Smooth muscle cell (in vitro differentiated cells): Measurements from ENCODE around the gene ALDH7A1. TPM values are rescaled to one million over a fixed set of nuclear protein-coding genes. Genes with fewer than 3 reads are reported as not detected.

Experiments
- DNase-seq: peaks from one replicate; lab custom pipeline; 2025; ENCODE audit not compliant: unreplicated experiment; lab: John Stamatoyannopoulos, UW
- H2AFZ ChIP-seq: fragments of 200-600 bp; sonication (generic); 2 replicates; pipeline ENCODE4 v1.6.0; 2016; ENCODE audit warnings: antibody characterized with exemption, low read depth, mild to moderate bottlenecking
- H3F3A ChIP-seq: fragments of 200-600 bp; sonication (generic); 2 replicates; pipeline ENCODE4 v1.6.0; 2017; ENCODE audit warnings: antibody characterized with exemption, low read depth
- H3K27ac ChIP-seq: fragments of 200-600 bp; sonication (generic); 2 replicates; pipeline ENCODE4 v1.5.1; 2016; ENCODE audit warnings: low read depth, mild to moderate bottlenecking
- H3K27me3 ChIP-seq: fragments of 200-600 bp; sonication (generic); 2 replicates; pipeline ENCODE4 v1.6.1; 2016; ENCODE audit warnings: low read depth, mild to moderate bottlenecking
- H3K36me3 ChIP-seq: fragments of 200-600 bp; sonication (generic); 2 replicates; pipeline ENCODE4 v1.5.1; 2016; ENCODE audit warnings: low read depth
- H3K4me1 ChIP-seq: fragments of 200-600 bp; sonication (generic); 2 replicates; pipeline ENCODE4 v1.5.1; 2016; ENCODE audit warnings: low read depth
- H3K4me2 ChIP-seq: fragments of 200-600 bp; sonication (generic); 2 replicates; pipeline ENCODE4 v1.6.0; 2016; ENCODE audit warnings: mild to moderate bottlenecking
- H3K4me3 ChIP-seq: fragments of 200-600 bp; sonication (generic); 2 replicates; pipeline ENCODE4 v1.5.1; 2016; ENCODE audit warnings: mild to moderate bottlenecking
- H3K79me2 ChIP-seq: fragments of 200-600 bp; sonication (generic); 2 replicates; pipeline ENCODE4 v1.6.0; 2016; ENCODE audit warnings: low read depth, mild to moderate bottlenecking
- H3K9ac ChIP-seq: fragments of 200-600 bp; sonication (generic); 2 replicates; pipeline ENCODE4 v1.6.0; 2016; ENCODE audit warnings: low read depth
- H3K9me3 ChIP-seq: fragments of 200-600 bp; sonication (generic); replicated peaks from 2 replicates; pipeline ENCODE4 v1.5.1; 2016; ENCODE audit warnings: low read depth
- H4K20me1 ChIP-seq: fragments of 200-600 bp; sonication (generic); 2 replicates; pipeline ENCODE4 v1.6.0; 2016; ENCODE audit warnings: low read depth
- WGBS: methylation state at CpG from one replicate; pipeline ENCODE4 v1.1.7; 2016; ENCODE audit warnings: low lambda C conversion rate; 5-methylcytosine and 5-hydroxymethylcytosine counted together
- polyA plus RNA-seq: library from polyadenylated mRNA; unstranded; fragments of >200 nt; fragmentation: Nextera tagmentation; extraction: Ambion mirVana; gene quantifications from 2 replicates; pipeline ENCODE4 v1.2.1, GENCODE V29; 2016
- total RNA-seq: library from RNA; depleted of rRNA; stranded (reverse); fragments of >200 nt; gene quantifications from 2 replicates; pipeline ENCODE4 v1.2.3, GENCODE V29; 2014
- TF ChIP-seq, protein P1 (sequence below): fragments of 200-600 bp; sonication (generic); IDR thresholded peaks from 2 replicates; pipeline ENCODE4 v1.5.1; 2017; ENCODE audit warnings: borderline replicate concordance, mild to moderate bottlenecking, antibody characterized with exemption; ENCODE audit not compliant: insufficient read depth, poor library complexity, severe bottlenecking

ALDH7A1 gene
- total and polyA plus RNA-seq, 2 experiments from 2014 or later = 26.5 to 55.3 TPM

- no peaks in the 10 kb centered on the region for H3K27me3 ChIP-seq
- H4K20me1 ChIP-seq = no peaks in the 10 kb centered on the region
- TF ChIP-seq, protein P1, sequence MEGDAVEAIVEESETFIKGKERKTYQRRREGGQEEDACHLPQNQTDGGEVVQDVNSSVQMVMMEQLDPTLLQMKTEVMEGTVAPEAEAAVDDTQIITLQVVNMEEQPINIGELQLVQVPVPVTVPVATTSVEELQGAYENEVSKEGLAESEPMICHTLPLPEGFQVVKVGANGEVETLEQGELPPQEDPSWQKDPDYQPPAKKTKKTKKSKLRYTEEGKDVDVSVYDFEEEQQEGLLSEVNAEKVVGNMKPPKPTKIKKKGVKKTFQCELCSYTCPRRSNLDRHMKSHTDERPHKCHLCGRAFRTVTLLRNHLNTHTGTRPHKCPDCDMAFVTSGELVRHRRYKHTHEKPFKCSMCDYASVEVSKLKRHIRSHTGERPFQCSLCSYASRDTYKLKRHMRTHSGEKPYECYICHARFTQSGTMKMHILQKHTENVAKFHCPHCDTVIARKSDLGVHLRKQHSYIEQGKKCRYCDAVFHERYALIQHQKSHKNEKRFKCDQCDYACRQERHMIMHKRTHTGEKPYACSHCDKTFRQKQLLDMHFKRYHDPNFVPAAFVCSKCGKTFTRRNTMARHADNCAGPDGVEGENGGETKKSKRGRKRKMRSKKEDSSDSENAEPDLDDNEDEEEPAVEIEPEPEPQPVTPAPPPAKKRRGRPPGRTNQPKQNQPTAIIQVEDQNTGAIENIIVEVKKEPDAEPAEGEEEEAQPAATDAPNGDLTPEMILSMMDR = no peak
- no peaks in the 10 kb centered on the region for H3K4me1 ChIP-seq
- no peaks in the 10 kb centered on the region for H3K9me3 ChIP-seq
- no peaks in the 10 kb centered on the region for H3F3A ChIP-seq
- peaks cover 29% of the 10 kb centered on the region for H3K36me3 ChIP-seq
- 95% methylated on average over 2 of the region's 2 CpGs for WGBS
- no peaks in the 10 kb centered on the region for H3K79me2 ChIP-seq
- no peak overlapping the region for H2AFZ ChIP-seq
- no peak overlapping the region for H3K4me2 ChIP-seq
- H3K4me3 ChIP-seq = no peak overlapping the region
- DNase-seq = no peak
- no peak overlapping the region for H3K27ac ChIP-seq
- no peak overlapping the region for H3K9ac ChIP-seq
Observed at GRCh38 chr5:126579716-126580115, 15.3 kb downstream of the ALDH7A1 start.

- Histone ChIP-seq H3K79me2 (no peaks in the 10 kb centered on the region), H3K27ac (no peak overlapping the region), H3F3A (no peaks in the 10 kb centered on the region), H2AFZ (no peak overlapping the region), H3K9ac (no peak overlapping the region), H3K4me1 (no peaks in the 10 kb centered on the region), H3K9me3 (no peaks in the 10 kb centered on the region), H3K36me3 (peaks cover 21% of the 10 kb centered on the region), H3K4me3 (no peak overlapping the region), H4K20me1 (no peaks in the 10 kb centered on the region), H3K27me3 (no peaks in the 10 kb centered on the region), H3K4me2 (no peak overlapping the region)
- 93% methylated on average over 5 of the region's 5 CpGs for WGBS
- TF ChIP-seq, protein P1 = no peak
- no peak for DNase-seq
Observed at GRCh38 chr5:126577415-126577814, 17.6 kb downstream of the ALDH7A1 start.

GRCh38 chr5:126576974-126577373 lies 18.0 kb downstream of the ALDH7A1 start:
- no peak overlapping the region for H3K4me3 ChIP-seq
- no peak overlapping the region for H3K9ac ChIP-seq
- H3K4me2 ChIP-seq = no peak overlapping the region
- H3K27ac ChIP-seq = no peak overlapping the region
- TF ChIP-seq, protein P1 = no peak
- H3K9me3 ChIP-seq = no peaks in the 10 kb centered on the region
- H3K79me2 ChIP-seq = no peaks in the 10 kb centered on the region
- WGBS = over 99% methylated on average over 5 of the region's 5 CpGs
- no peaks in the 10 kb centered on the region for H3F3A ChIP-seq
- no peaks in the 10 kb centered on the region for H3K27me3 ChIP-seq
- peaks cover 18% of the 10 kb centered on the region for H3K36me3 ChIP-seq
- no peak for DNase-seq
- no peaks in the 10 kb centered on the region for H3K4me1 ChIP-seq
- H2AFZ ChIP-seq = no peak overlapping the region
- no peaks in the 10 kb centered on the region for H4K20me1 ChIP-seq

DNA sequence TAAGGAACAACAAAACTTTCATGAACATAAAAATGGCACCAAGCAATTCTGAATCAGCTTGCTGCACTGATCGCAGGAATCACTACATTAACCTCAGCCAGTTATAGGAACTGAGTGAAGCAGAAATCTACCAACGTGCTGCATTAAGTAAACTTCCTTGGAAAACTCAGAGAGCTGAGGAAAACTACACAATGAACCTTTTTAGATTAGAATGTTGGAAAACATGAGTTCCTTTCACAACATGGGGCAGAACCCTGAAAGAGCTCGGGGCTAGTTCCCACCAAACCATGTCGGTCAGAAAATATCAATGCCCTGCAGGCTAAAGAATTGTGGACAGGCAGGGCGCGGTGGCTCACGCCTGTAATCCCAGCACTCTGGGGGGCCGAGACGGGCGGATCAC lies 19.4 kb downstream of the ALDH7A1 start:
- WGBS = 95% methylated on average over 10 of the region's 10 CpGs
- H3K4me1 ChIP-seq = no peaks in the 10 kb centered on the region
- no peak overlapping the region for H3K9ac ChIP-seq
- H3K4me2 ChIP-seq = no peak overlapping the region
- no peaks in the 10 kb centered on the region for H3K27me3 ChIP-seq
- TF ChIP-seq, protein P1 = no peak
- no peak overlapping the region for H2AFZ ChIP-seq
- H3K79me2 ChIP-seq = no peaks in the 10 kb centered on the region
- H4K20me1 ChIP-seq = no peaks in the 10 kb centered on the region
- no peak for DNase-seq
- peaks cover 9% of the 10 kb centered on the region for H3K36me3 ChIP-seq
- H3F3A ChIP-seq = no peaks in the 10 kb centered on the region
- no peaks in the 10 kb centered on the region for H3K9me3 ChIP-seq
- no peak overlapping the region for H3K27ac ChIP-seq
- H3K4me3 ChIP-seq = no peak overlapping the region
